HG02943 (cell line): ENCODE results near the gene SCYGR1.
"Not testable (repeated sequence)": the region's sequence is repeated elsewhere in the genome, so short reads cannot be mapped to it uniquely, and the experiment has no call there.

Source experiments
- ATAC-seq: cut with Tn5 transposase; IDR thresholded peaks from one replicate; pipeline ENCODE4 v1.9.1; 2021; ENCODE audit warnings: mild to moderate bottlenecking, low read depth, moderate library complexity; ENCODE audit not compliant: unreplicated experiment

The SCYGR1 gene

DNA sequence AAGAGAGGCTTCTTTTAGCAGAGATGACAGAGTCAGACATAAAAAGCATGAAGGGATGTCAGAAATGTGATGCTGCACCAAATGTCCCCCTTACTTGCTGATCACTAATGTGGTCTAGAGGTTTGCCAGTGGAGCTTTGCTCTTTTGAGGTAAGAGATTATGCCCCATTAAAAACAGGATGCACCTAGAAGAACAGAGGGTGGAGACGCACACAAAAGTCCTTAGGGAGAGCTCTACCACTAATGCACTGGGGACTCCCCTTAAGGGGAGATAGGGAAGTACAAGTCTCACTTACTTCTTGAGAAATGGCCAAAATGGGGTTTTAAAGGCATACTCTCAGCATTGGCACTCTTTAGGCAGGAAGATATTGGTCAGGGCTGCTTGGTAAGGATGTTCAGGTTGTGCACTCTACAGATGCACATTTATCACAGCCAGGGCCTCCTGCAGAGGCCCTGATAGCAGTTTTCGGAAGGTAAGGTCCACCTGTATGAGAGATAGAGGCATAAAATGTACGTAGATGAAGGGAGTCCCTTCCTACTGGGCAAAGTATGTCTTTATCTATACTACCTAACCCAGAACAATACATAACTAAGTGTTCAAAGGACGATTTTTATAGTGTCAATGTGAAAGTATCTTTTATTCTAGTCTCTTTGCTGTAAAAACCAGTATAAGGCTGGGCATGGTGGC is 17.0 kb upstream of the SCYGR1 start:
- no peak for ATAC-seq

DNA sequence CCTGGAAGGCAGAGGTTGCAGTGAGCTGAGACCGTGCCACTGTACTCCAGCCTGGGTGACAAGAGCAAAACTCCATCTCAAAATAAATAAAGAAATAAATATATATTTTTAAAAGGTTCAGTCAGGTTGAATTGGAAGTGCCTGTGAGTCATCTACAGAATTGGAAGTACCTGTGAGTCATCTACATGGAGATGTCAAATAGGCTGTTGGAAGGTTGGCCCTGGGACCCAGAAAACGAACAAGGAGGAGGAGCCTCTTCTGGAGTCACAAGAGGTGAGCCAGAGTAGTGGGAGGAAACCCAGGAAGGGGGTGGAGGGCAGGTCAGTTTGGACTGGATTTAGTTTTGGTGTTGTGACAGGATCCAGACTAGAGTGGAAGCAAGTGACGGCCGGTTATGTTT is 15.2 kb upstream of the SCYGR1 start:
- ATAC-seq, result no peak

- no peak for ATAC-seq
Measured at GRCh38 chr2:227402321-227402720, 14.6 kb upstream of the SCYGR1 start.

- ATAC-seq, result no peak
Measured at GRCh38 chr2:227401550-227401949, 13.8 kb upstream of the SCYGR1 start.

DNA sequence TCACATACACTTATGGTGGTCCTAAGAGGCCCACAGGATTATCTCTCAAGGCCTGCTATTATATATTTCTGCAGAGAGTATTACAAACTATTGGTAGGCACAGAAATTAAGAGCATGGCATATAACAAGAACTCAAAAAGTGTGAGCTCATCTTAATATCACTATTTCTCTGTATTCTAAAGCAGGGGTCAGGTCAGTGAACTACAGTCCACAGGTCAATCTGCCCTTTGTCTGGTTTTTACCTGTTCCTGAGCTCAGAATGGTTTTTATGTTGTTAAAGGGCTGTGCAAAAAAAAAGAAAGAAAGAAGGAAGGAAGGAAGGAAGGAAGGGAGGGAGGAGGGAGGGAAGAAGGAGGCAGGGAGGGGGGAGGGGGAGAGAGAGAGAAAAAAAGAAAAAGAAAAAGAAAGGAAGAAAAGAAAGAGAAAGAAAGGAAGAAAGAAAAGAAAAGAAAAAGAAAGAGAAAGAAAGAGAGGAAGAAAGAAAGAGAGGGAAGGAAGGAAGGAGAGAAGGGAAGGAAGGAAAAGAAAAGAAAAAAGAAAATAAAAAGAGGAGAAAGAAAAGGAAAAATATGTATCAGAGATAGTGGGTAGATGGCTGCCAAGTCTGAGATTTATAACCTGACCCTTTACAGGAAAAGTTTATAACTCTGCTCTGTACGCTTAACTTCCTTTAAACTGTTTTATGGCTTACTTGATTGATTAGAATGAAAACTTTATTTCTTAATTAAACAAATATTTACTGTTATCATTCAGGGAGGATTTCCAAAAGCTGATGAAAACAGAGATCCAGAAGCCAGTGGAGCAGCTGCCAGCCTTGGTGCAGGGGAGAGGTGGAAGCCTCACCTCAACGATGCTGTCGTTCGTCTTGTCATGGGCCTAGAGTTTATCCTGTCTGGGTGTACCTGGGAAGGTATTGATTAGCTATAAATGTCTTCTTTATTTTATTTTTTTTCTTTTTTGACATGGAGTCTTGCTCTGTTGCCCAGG is 11.2 kb upstream of the SCYGR1 start:
- ATAC-seq, result no peak

GRCh38 chr2:227397562-227397961 is 9.8 kb upstream of the SCYGR1 start:
- no peak for ATAC-seq

DNA sequence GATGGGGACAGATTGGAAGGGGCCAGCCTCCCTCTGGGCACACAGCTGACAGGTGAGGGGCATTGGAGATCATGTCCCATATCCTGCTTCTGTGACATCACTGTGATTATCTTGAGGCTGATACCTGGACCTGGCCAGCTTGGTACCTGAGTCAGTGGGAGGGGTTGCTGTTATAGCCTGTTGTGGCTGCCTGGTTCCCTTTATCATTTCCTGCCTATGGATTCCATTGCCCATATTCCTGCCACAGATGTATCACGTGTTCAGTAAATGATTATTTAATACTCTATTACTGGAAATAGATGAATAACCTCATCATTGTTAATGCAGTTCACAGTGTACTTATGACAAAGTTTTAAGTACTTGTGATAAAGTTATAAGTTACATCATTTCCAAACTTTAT is 7.8 kb upstream of the SCYGR1 start:
- no peak for ATAC-seq

DNA sequence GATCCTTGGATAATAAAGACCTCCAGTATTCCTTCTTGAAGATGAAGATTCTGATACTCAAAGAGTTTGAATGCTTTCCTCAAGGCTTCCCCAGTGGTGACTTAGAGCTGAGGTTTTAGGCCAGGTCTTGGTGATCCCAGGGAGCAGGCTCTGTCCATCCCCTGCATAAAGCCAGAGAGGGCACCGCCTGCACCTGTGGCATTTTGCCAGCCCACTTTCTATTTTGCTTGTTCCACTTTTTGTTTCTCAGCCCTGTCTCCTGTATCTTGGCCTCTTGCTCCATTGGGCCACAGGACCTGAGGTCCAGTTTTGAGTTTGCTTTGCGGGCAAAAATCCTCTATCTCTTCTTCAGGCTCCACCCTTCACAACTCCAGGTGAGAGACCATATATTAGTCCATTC is 6.7 kb upstream of the SCYGR1 start:
- no peak for ATAC-seq

- ATAC-seq, result no peak
Measured at GRCh38 chr2:227390468-227391256, 2.9 kb upstream of the SCYGR1 start.

GRCh38 chr2:227389661-227390060 is 1.9 kb upstream of the SCYGR1 start:
- ATAC-seq, result no peak

- no peak for ATAC-seq
Measured at GRCh38 chr2:227389231-227389630, 1.5 kb upstream of the SCYGR1 start.

DNA sequence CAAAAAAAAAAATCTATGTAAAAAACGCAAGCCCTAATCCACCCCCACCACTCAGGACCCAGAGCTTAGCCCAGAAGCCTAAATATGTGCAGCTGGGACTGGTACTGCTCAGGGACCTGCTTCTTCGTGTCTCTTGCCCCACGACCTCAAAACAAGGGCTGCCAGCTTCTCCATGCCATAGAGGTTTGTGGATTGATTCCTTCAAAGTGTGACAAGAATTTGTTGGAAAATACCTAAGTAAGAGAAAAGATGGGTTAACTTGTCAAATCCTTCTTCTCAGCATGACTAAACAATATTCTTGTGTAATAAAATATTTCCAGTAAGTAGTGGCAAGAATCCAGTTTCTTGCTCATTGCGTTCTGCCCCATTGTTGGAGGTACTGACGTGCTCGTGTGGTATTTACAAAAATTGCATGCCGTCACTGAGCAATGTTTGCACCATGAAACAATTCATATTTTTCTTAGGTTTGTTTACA is 825 bp upstream of the SCYGR1 start:
- no peak for ATAC-seq

- ATAC-seq, result no peak
Measured at GRCh38 chr2:227386630-227387029, 1.1 kb downstream of the SCYGR1 start.

DNA sequence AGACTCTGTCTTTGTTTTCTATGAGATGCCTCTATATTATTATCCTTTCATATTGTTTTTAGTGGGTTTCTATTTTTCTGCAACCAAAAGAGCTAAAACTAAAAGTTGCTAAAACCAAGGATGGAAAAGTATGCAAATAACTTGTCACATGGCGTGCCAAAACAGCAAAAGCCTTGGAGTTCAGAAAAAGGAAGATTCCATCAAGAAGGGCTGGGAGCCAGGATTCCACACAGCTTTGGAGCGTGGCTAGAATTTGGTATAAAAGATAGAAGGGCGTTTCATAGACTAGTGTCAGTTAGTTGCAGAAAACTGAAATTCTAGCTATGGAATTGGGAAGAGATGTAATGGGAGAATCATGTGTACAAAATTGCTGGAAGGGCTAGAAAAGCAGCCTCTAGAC is 4.1 kb downstream of the SCYGR1 start:
- no peak for ATAC-seq

- ATAC-seq, result not testable (repeated sequence)
Measured at GRCh38 chr2:227382241-227382835, 5.4 kb downstream of the SCYGR1 start.

DNA sequence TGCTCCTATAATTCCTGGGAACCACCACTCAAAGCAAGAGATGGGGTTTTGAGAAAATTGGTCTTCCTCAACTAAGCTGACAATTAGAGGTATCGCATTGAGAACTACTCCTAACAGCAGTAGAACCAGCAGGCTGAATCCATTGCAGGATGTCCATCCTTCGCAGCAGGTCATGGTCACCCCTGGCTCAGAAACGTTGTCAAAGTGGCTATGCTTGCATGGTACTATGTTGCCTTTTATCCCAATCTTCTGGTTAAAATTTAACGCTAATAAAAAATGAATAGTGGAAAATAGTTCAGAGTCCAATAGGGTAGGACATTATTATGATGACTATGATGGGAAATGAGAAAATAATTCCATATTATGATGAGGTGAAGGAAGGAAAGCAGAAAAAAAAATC is 8.7 kb downstream of the SCYGR1 start, which contains the start of gene TM4SF20:
Gene TM4SF20, minus strand, starts transcription at position 212 of the 400 bp plus-strand sequence. Its CDS starts 38 bp downstream, at position 174.
- no peak for ATAC-seq

- ATAC-seq, result no peak
Measured at GRCh38 chr2:227378371-227378782, 9.4 kb downstream of the SCYGR1 start.

DNA sequence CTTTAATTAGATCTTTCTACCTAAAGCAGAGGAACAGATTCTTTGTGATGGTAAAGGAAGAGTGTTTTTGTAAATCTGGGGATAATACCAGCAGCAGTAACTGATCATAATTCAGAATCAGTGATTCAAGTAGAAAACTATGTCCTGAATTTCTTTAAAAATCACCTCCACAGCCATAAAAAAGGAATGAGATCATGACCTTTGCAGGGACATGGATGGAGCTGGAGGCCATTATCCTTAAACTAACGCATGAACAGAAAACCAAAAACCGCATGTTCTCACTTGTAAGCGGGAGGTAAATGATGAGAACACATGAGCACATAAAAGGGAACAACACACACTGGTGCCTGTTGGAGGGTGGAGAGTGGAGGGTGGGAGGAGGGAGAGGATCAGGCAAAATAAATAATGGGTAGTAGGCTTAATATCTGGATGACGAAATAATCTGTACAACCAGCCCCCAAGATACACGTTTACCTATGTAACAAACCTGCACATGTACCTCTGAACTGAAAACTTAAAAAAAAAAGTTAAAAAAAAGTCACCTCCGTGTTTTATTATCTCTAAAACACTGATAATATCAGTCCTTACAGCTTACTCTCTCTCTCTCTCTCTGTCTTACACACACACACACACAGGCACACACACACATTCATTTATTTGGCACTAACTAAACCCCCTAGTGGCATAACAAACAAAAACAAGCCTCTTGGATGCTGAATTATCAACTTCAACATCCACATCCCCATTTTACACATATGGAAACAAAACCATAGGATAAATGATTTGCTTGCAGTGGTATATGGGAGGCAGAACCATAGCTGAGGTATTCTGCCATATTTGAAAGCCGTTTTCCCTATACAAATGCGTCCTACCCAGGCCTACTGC is 10.0 kb downstream of the SCYGR1 start:
- no peak for ATAC-seq

DNA sequence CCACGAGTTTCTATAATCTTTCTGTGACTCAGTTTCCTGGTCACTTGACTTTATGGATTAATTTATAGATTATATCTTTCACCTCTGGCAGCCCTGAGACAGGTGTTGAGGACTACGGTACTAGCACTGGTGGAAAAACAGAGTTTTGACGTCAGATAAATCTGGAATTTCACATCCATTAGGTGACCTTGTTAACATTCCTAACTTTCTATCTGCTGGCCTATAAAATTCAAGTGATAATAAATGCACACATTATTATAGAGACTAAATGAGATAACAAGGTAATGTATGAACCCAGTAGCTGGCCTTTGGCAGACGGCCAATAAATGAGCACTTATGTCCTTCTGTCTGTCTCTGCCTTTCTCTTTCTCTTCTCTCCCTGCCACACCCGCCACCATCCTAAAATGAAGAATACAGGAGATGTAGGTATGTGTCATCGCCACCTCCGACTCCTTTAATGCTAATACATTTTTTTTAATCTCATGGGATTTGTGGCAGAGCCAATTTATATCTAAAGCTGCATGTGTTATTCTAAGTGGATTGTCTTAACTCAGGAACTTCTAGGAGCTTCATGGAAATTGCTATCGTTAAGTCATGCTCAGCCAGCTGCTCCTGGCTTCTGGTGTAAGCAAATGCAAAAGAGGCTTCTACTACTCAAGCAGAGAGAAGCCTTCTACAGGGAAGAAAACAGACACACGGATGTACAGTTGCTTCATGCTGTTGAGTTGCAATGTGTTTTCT is 10.9 kb downstream of the SCYGR1 start:
- ATAC-seq, result no peak
